T-cell (primary cell): ENCODE measurements around the gene ZNF282. TPM values are rescaled to one million over a fixed set of nuclear protein-coding genes. Genes with fewer than 3 reads are reported as not detected.

ENCODE experiments used
- ATAC-seq, 4 experiments: fragments of 200-7000 bp in 3 of 4; fragments of 150-1000 bp in 1 of 4; cut with Tn5 transposase; replicated peaks in 1 of 4; 1 replicate in 3 of 4; 2 replicates in 1 of 4; pipeline ENCODE4 v1.10.0; 2021; ENCODE audit warnings: moderate library complexity in 3 of 4, mild to moderate bottlenecking in 2 of 4, moderate number of reproducible peaks in 1 of 4
- CTCF ChIA-PET, 2 donors: fragments of 300-600 bp; sonication (Branson Sonifier 250); formaldehyde crosslinking; loops; one replicate each; lab custom pipeline; 2022; ENCODE audit warnings: antibody characterized with exemption in 2 of 2; lab: Charles Lee
- POLR2A ChIA-PET, 2 donors: fragments of 300-600 bp; sonication (Branson Sonifier 250); formaldehyde crosslinking; loops; one replicate each; lab custom pipeline; 2022; ENCODE audit warnings: antibody characterized with exemption in 2 of 2; lab: Charles Lee
- DNase-seq, 35 experiments: peaks; one replicate each; pipeline versions ENCODE4 v3.0.0 to v3.0.0-alpha.2; 2013 to 2023
- H3K27ac ChIP-seq: one replicate; pipeline ENCODE4 v1.5.1; 2013; ENCODE audit warnings: low read length
- H3K27me3 ChIP-seq, 2 experiments: replicated peaks in 1 of 2; 1 replicate in 1 of 2; 2 replicates in 1 of 2; pipeline versions ENCODE4 v1.6.1 to v1.7.0; 2013; ENCODE audit warnings: low read length in 1 of 2, mixed read lengths in 1 of 2; ENCODE audit not compliant: control insufficient read depth in 2 of 2, insufficient read depth in 2 of 2; ENCODE audit errors: extremely low read depth in 1 of 2
- H3K36me3 ChIP-seq, 2 donors: 1 replicate in 1 of 2; 2 replicates in 1 of 2; pipeline versions ENCODE4 v1.6.1 to v1.7.0; 2013; ENCODE audit warnings: low read length in 1 of 2; ENCODE audit not compliant: control insufficient read depth in 2 of 2, insufficient read depth in 1 of 2; ENCODE audit errors: extremely low read depth in 1 of 2
- H3K4me1 ChIP-seq, 2 experiments: 1 replicate in 1 of 2; 2 replicates in 1 of 2; pipeline versions ENCODE4 v1.6.1 to v1.7.0; 2013; ENCODE audit warnings: low read length in 2 of 2, mixed read lengths in 1 of 2; ENCODE audit not compliant: insufficient read depth in 2 of 2, control insufficient read depth in 1 of 2; ENCODE audit errors: extremely low read depth in 1 of 2
- H3K4me3 ChIP-seq, 2 donors: 1 replicate in 1 of 2; 2 replicates in 1 of 2; pipeline versions ENCODE4 v1.5.1 to v1.7.0; 2013; ENCODE audit warnings: mild to moderate bottlenecking in 2 of 2, low read length in 1 of 2, moderate library complexity in 1 of 2; ENCODE audit not compliant: control insufficient read depth in 1 of 2; ENCODE audit errors: extremely low read depth in 1 of 2
- H3K9me3 ChIP-seq: 2 replicates; pipeline ENCODE4 v1.7.0; 2013
- H3K27ac Mint-ChIP-seq, 2 donors: one replicate each; pipeline ENCODE4 v1.8.0; 2020 to 2021; ENCODE audit warnings: mild to moderate bottlenecking in 2 of 2, mixed read lengths in 2 of 2
- H3K27me3 Mint-ChIP-seq, 2 donors: one replicate each; pipeline ENCODE4 v1.8.0; 2021 to 2022; ENCODE audit warnings: mixed read lengths in 2 of 2
- H3K36me3 Mint-ChIP-seq: one replicate; pipeline ENCODE4 v1.8.0; 2021; ENCODE audit warnings: mixed read lengths
- H3K4me1 Mint-ChIP-seq, 3 donors: one replicate each; pipeline ENCODE4 v1.8.0; 2020 to 2022; ENCODE audit warnings: mixed read lengths in 3 of 3, mild to moderate bottlenecking in 1 of 3
- H3K4me3 Mint-ChIP-seq, 3 donors: one replicate each; pipeline ENCODE4 v1.8.0; 2020 to 2022; ENCODE audit warnings: mild to moderate bottlenecking in 3 of 3, mixed read lengths in 3 of 3, moderate library complexity in 3 of 3
- H3K9me3 Mint-ChIP-seq, 3 donors: one replicate each; pipeline ENCODE4 v1.8.0; 2020 to 2022; ENCODE audit warnings: mixed read lengths in 3 of 3
- WGBS: methylation state at CpG from one replicate; pipeline ENCODE4 v1.1.5; 2013; ENCODE audit warnings: missing lambda C conversion rate; ENCODE audit not compliant: insufficient coverage; 5-methylcytosine and 5-hydroxymethylcytosine counted together
- total RNA-seq, 35 experiments: library from RNA in 6 of 35; stranded (reverse) in 6 of 35; fragments of 120-200 nt in 1 of 35; gene quantifications; one replicate each; pipeline versions ENCODE4 v1.2.1 to v1.2.4 and lab custom pipeline; 2013 to 2026

Gene ZNF282
- total RNA-seq, 5 donors from 2014 or later (not counting 1 experiment from before 2014, with no cell fraction given): 14.8 to 29.1 (median 22.4) TPM

- H3K4me1 Mint-ChIP-seq: peaks cover 0 to 27% (median 16%) of the 10 kb centered on the region in 3 donors
- WGBS: 94% methylated on average over 29 of the region's 35 CpGs
- H3K27ac ChIP-seq: no peak overlapping the region
- peaks cover 7 to 63% of the 10 kb centered on the region in 2 donors for H3K36me3 ChIP-seq
- CTCF ChIA-PET: interaction anchor here (0.7 to 1.0 kb wide), 2 partner anchors 12 to 17 kb away, joined by 3 read pairs; partner anchors contain the start of gene ZNF282 (in 1 of the 2)
- POLR2A ChIA-PET: no interaction called here
- H3K27me3 ChIP-seq: no peaks in the 10 kb centered on the region
- H3K4me3 Mint-ChIP-seq: no peak overlapping the region
- H3K27me3 Mint-ChIP-seq: no peaks in the 10 kb centered on the region
- no peak overlapping the region for H3K27ac Mint-ChIP-seq
- peaks cover 71% of the 10 kb centered on the region for H3K36me3 Mint-ChIP-seq
- no peaks in the 10 kb centered on the region for H3K9me3 ChIP-seq
- H3K4me1 ChIP-seq: no peaks in the 10 kb centered on the region
- ATAC-seq (no peak), DNase-seq (no peak)
- no peak overlapping the region for H3K4me3 ChIP-seq
- H3K9me3 Mint-ChIP-seq: no peaks in the 10 kb centered on the region
Observed at GRCh38 chr7:149207324-149208035, 12.1 kb downstream of the ZNF282 start.

- 31% methylated on average over 5 of the region's 7 CpGs for WGBS
- Mint-ChIP-seq H3K27ac (peak overlapping the region; percentile 29 to 74), H3K4me3 (peak overlapping the region in 1 of 3 donors; percentile 28), H3K27me3 (no peaks in the 10 kb centered on the region), H3K9me3 (no peaks in the 10 kb centered on the region), H3K4me1 (peaks cover 0 to 15% (median 7%) of the 10 kb centered on the region in 3 donors), H3K36me3 (peaks cover 65% of the 10 kb centered on the region)
- H3K9me3 ChIP-seq: no peaks in the 10 kb centered on the region
- CTCF ChIA-PET: no interaction called here
- H3K4me3 ChIP-seq: no peak overlapping the region
- peaks cover 7 to 62% of the 10 kb centered on the region in 2 donors for H3K36me3 ChIP-seq
- no peaks in the 10 kb centered on the region for H3K4me1 ChIP-seq
- POLR2A ChIA-PET: no interaction called here
- no peaks in the 10 kb centered on the region for H3K27me3 ChIP-seq
- peak; percentile 61 to 94 (median 86) for ATAC-seq
- peak; percentile 21 to 69 (median 50) for DNase-seq
- no peak overlapping the region for H3K27ac ChIP-seq
Observed at GRCh38 chr7:149209518-149210269, 14.3 kb downstream of the ZNF282 start.

- WGBS: 98% methylated on average over 9 of the region's 11 CpGs
- Histone ChIP-seq H3K27ac (no peak overlapping the region), H3K4me1 (no peaks in the 10 kb centered on the region), H3K4me3 (no peak overlapping the region), H3K27me3 (no peaks in the 10 kb centered on the region), H3K36me3 (peaks cover 7 to 70% of the 10 kb centered on the region in 2 donors), H3K9me3 (no peaks in the 10 kb centered on the region)
- Mint-ChIP-seq H3K9me3 (no peaks in the 10 kb centered on the region), H3K4me3 (no peak overlapping the region), H3K4me1 (peaks cover 0 to 15% (median 7%) of the 10 kb centered on the region in 3 donors), H3K27me3 (no peaks in the 10 kb centered on the region), H3K36me3 (peaks cover 63% of the 10 kb centered on the region), H3K27ac (no peak overlapping the region)
- no peak for DNase-seq
- ChIA-PET POLR2A (no interaction called here), CTCF (no interaction called here)
- ATAC-seq: no peak
Observed at GRCh38 chr7:149210551-149210950, 15.2 kb downstream of the ZNF282 start.

- peaks cover 59% of the 10 kb centered on the region for H3K36me3 Mint-ChIP-seq
Observed at GRCh38 chr7:149214020-149214720, 18.8 kb downstream of the ZNF282 start.

GRCh38 chr7:149216402-149216801 lies 21.1 kb downstream of the ZNF282 start:
- DNase-seq (no peak), ATAC-seq (no peak)
- no peaks in the 10 kb centered on the region for H3K9me3 Mint-ChIP-seq
- Histone ChIP-seq H3K27me3 (no peaks in the 10 kb centered on the region), H3K27ac (no peak overlapping the region), H3K9me3 (no peaks in the 10 kb centered on the region), H3K4me3 (no peak overlapping the region), H3K4me1 (no peaks in the 10 kb centered on the region), H3K36me3 (peaks cover 4 to 77% of the 10 kb centered on the region in 2 donors)
- ChIA-PET POLR2A (no interaction called here), CTCF (no interaction called here)
- H3K4me3 Mint-ChIP-seq: no peak overlapping the region
- no peaks in the 10 kb centered on the region for H3K4me1 Mint-ChIP-seq
- H3K27me3 Mint-ChIP-seq: no peaks in the 10 kb centered on the region
- H3K27ac Mint-ChIP-seq: no peak overlapping the region
- H3K36me3 Mint-ChIP-seq: peaks cover 52% of the 10 kb centered on the region
- no CpG with 5 or more reads among the region's 2 CpGs for WGBS

More at GRCh38 chr7:149214020-149214720, 18.8 kb downstream of the ZNF282 start:
- H3K27me3 Mint-ChIP-seq: no peaks in the 10 kb centered on the region
- ChIA-PET CTCF (no interaction called here), POLR2A (no interaction called here)
- DNase-seq (no peak), ATAC-seq (no peak)
- Histone ChIP-seq H3K27ac (no peak overlapping the region), H3K27me3 (no peaks in the 10 kb centered on the region), H3K4me1 (no peaks in the 10 kb centered on the region), H3K9me3 (no peaks in the 10 kb centered on the region), H3K36me3 (peaks cover 4 to 82% of the 10 kb centered on the region in 2 donors), H3K4me3 (no peak overlapping the region)
- H3K27ac Mint-ChIP-seq: no peak overlapping the region
- WGBS: 90% methylated on average over 5 of the region's 7 CpGs
- H3K4me3 Mint-ChIP-seq: no peak overlapping the region
- H3K4me1 Mint-ChIP-seq: peaks cover 0 to 13% (median 7%) of the 10 kb centered on the region in 3 donors
- no peaks in the 10 kb centered on the region for H3K9me3 Mint-ChIP-seq

- no peak overlapping the region for H3K27ac Mint-ChIP-seq
- no peak overlapping the region for H3K27ac ChIP-seq
- WGBS: 100% methylated on average over 6 of the region's 6 CpGs
- H3K4me1 ChIP-seq: no peaks in the 10 kb centered on the region
- peaks cover 53% of the 10 kb centered on the region for H3K36me3 Mint-ChIP-seq
- ChIA-PET POLR2A (no interaction called here), CTCF (no interaction called here)
- no peak overlapping the region for H3K4me3 ChIP-seq
- H3K9me3 ChIP-seq: no peaks in the 10 kb centered on the region
- no peaks in the 10 kb centered on the region for H3K27me3 ChIP-seq
- peaks cover 4 to 70% of the 10 kb centered on the region in 2 donors for H3K36me3 ChIP-seq
- no peaks in the 10 kb centered on the region for H3K4me1 Mint-ChIP-seq
- ATAC-seq (no peak), DNase-seq (no peak)
- no peak overlapping the region for H3K4me3 Mint-ChIP-seq
- no peaks in the 10 kb centered on the region for H3K9me3 Mint-ChIP-seq
- H3K27me3 Mint-ChIP-seq: no peaks in the 10 kb centered on the region
Observed at GRCh38 chr7:149217570-149217969, 22.2 kb downstream of the ZNF282 start.
